SK-N-SH treated with all-trans-retinoic acid at 6 μM for 48 hours (cell line): ENCODE measurements around the gene GLYATL1.

Experiments
- GLIS3 ChIP-seq: fragments of 250-450 bp; sonication (Bioruptor Pico); IDR thresholded peaks from 2 replicates; pipeline ENCODE4 v1.5.0; 2020; ENCODE audit warnings: mild to moderate bottlenecking, moderate library complexity
- ZNF8 ChIP-seq: fragments of 450-650 bp; formaldehyde crosslinking; IDR thresholded peaks from 2 replicates; pipeline ENCODE4 v1.5.0; 2020; ENCODE audit warnings: mild to moderate bottlenecking, moderate library complexity
- TF ChIP-seq, protein P1 (sequence below): fragments of 250-450 bp; sonication (Bioruptor Pico); IDR thresholded peaks from 2 replicates; pipeline ENCODE4 v1.5.1; 2020; ENCODE audit warnings: low read depth, mild to moderate bottlenecking, moderate library complexity
- TF ChIP-seq, protein P2 (sequence below): fragments of 250-450 bp; sonication (Bioruptor Pico); IDR thresholded peaks from 2 replicates; pipeline ENCODE4 v1.8.0; 2021; ENCODE audit warnings: low read depth, mild to moderate bottlenecking, moderate library complexity, borderline replicate concordance
- TF ChIP-seq, protein P3 (sequence below): fragments of 250-450 bp; sonication (Bioruptor Pico); IDR thresholded peaks from 2 replicates; pipeline ENCODE4 v1.8.0; 2020; ENCODE audit warnings: mild to moderate bottlenecking, moderate library complexity, borderline replicate concordance

DNA sequence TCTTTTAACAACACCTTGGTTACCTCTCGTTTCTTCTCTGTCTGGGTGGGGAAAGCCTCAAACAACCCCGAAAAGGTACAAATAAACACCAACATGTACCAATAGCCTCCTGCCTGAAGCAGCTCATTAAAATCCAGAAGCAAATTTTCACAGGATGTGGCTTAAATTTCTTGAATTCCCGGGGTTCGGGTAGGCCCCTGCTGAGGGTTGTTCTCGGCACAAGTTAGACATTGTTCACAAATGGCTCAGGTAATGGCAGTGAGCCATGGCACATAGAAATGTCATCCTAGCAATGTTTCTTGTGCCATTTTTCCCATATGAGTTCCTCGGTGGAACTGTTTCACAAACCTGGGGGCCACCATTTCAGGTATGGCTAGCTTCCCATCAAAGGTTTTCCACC, 19.7 kb upstream of the GLYATL1 start:
- TF ChIP-seq GLIS3 (CRISPR knock-in tag) (no peak), ZNF8 (CRISPR knock-in tag) (no peak)
- TF ChIP-seq, protein P1, sequence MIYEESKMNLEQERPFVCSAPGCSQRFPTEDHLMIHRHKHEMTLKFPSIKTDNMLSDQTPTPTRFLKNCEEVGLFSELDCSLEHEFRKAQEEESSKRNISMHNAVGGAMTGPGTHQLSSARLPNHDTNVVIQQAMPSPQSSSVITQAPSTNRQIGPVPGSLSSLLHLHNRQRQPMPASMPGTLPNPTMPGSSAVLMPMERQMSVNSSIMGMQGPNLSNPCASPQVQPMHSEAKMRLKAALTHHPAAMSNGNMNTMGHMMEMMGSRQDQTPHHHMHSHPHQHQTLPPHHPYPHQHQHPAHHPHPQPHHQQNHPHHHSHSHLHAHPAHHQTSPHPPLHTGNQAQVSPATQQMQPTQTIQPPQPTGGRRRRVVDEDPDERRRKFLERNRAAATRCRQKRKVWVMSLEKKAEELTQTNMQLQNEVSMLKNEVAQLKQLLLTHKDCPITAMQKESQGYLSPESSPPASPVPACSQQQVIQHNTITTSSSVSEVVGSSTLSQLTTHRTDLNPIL (CRISPR knock-in tag): no peak
- TF ChIP-seq, protein P2, sequence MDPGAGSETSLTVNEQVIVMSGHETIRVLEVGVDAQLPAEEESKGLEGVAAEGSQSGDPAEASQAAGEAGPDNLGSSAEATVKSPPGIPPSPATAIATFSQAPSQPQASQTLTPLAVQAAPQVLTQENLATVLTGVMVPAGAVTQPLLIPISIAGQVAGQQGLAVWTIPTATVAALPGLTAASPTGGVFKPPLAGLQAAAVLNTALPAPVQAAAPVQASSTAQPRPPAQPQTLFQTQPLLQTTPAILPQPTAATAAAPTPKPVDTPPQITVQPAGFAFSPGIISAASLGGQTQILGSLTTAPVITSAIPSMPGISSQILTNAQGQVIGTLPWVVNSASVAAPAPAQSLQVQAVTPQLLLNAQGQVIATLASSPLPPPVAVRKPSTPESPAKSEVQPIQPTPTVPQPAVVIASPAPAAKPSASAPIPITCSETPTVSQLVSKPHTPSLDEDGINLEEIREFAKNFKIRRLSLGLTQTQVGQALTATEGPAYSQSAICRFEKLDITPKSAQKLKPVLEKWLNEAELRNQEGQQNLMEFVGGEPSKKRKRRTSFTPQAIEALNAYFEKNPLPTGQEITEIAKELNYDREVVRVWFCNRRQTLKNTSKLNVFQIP (CRISPR knock-in tag): no peak
- TF ChIP-seq, protein P3, sequence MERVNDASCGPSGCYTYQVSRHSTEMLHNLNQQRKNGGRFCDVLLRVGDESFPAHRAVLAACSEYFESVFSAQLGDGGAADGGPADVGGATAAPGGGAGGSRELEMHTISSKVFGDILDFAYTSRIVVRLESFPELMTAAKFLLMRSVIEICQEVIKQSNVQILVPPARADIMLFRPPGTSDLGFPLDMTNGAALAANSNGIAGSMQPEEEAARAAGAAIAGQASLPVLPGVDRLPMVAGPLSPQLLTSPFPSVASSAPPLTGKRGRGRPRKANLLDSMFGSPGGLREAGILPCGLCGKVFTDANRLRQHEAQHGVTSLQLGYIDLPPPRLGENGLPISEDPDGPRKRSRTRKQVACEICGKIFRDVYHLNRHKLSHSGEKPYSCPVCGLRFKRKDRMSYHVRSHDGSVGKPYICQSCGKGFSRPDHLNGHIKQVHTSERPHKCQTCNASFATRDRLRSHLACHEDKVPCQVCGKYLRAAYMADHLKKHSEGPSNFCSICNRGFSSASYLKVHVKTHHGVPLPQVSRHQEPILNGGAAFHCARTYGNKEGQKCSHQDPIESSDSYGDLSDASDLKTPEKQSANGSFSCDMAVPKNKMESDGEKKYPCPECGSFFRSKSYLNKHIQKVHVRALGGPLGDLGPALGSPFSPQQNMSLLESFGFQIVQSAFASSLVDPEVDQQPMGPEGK (CRISPR knock-in tag): no peak
